Gastrocnemius medialis (tissue), 4 donors: ENCODE measurements around the gene SIK3. TPM values are rescaled to one million over a fixed set of nuclear protein-coding genes. Genes with fewer than 3 reads are reported as not detected.

Source experiments
- ATAC-seq, 2 donors: fragments of 150-250 bp; one replicate each; pipeline ENCODE4 v1.9.1; 2016
- DNase-seq, 2 donors: peaks; one replicate each; pipeline ENCODE4 v3.0.0-alpha.2; 2019
- H3K27ac ChIP-seq, 4 donors: fragments of 200-600 bp; sonication (generic); 1 replicate in 1 of 4; 2 replicates in 3 of 4; pipeline ENCODE4 v1.5.1; 2016 to 2018; ENCODE audit warnings: mild to moderate bottlenecking in 2 of 4, moderate library complexity in 1 of 4
- H3K27me3 ChIP-seq, 3 donors: fragments of 200-600 bp; sonication (generic) in 2 of 3; 1 replicate in 1 of 3; 2 replicates in 2 of 3; pipeline versions ENCODE4 v1.5.1 to v1.6.0; 2016 to 2019; ENCODE audit warnings: mild to moderate bottlenecking in 1 of 3, moderate library complexity in 1 of 3
- H3K36me3 ChIP-seq, 2 donors: fragments of 200-600 bp; sonication (generic) in 1 of 2; one replicate each; pipeline ENCODE4 v1.5.1; 2017 to 2018
- H3K4me1 ChIP-seq, 2 donors: fragments of 200-600 bp; sonication (generic) in 1 of 2; one replicate each; pipeline ENCODE4 v1.5.1; 2016 to 2017; ENCODE audit warnings: mild to moderate bottlenecking in 2 of 2
- H3K4me3 ChIP-seq, 4 donors: fragments of 200-600 bp; sonication (generic) in 3 of 4; 1 replicate in 1 of 4; 2 replicates in 3 of 4; pipeline ENCODE4 v1.5.1; 2016 to 2019; ENCODE audit warnings: mild to moderate bottlenecking in 2 of 4
- H3K9me3 ChIP-seq, 3 donors: fragments of 200-600 bp; sonication (generic) in 2 of 3; 1 replicate in 1 of 3; 2 replicates in 2 of 3; pipeline ENCODE4 v1.5.1; 2016 to 2019
- CTCF ChIP-seq, 5 experiments: fragments of 450-650 bp in 3 of 5; fragments of 200-600 bp in 2 of 5; sonication (generic) in 2 of 5; IDR thresholded peaks in 4 of 5; conservative IDR thresholded peaks in 1 of 5; 1 replicate in 4 of 5; 2 replicates in 1 of 5; pipeline ENCODE4 v1.5.1; 2016 to 2019; ENCODE audit warnings: antibody characterized with exemption in 5 of 5, mild to moderate bottlenecking in 3 of 5, moderate library complexity in 3 of 5
- POLR2A ChIP-seq, 2 donors: fragments of 450-650 bp; IDR thresholded peaks; one replicate each; pipeline ENCODE4 v1.6.1; 2017; ENCODE audit warnings: antibody characterized with exemption in 2 of 2, mild to moderate bottlenecking in 2 of 2, moderate library complexity in 2 of 2
- in situ Hi-C, 4 donors: fragments of 200-750 bp; cut with MboI; loops; one replicate each; pipeline versions ENCODE4 v1.15.0 to v1.8.0; 2017; ENCODE audit warnings: low sequenced_read_pairs in 4 of 4
- intact Hi-C: fragments of 100-400 bp; cut with DNase I; formaldehyde crosslinking; loops from one replicate; pipeline ENCODE4 v1.15.1; 2023; ENCODE audit warnings: low total_unique reads
- total RNA-seq, 4 donors: library from RNA; depleted of rRNA; stranded (reverse); fragments of >200 nt; gene quantifications; one replicate each; pipeline versions ENCODE4 v1.1.0 to v1.2.3, GENCODE V29; 2016

Gene SIK3
- total RNA-seq, 4 donors from 2014 or later: 34.4 to 42.4 (median 37.2) TPM

- ATAC-seq (no peak), DNase-seq (no peak)
- intact Hi-C loops: loop anchor here (1.0 kb wide), 1 partner anchor 38 kb away; no protein-coding TSS in a partner anchor
- no peaks in the 10 kb centered on the region for H3K36me3 ChIP-seq
- H3K4me3 ChIP-seq: no peak overlapping the region
- H3K4me1 ChIP-seq: peaks cover 10 to 14% of the 10 kb centered on the region in 2 donors
- in situ Hi-C loops: no loop called here
- no peak overlapping the region for H3K27ac ChIP-seq
- no peaks in the 10 kb centered on the region for H3K27me3 ChIP-seq
- TF ChIP-seq POLR2A (IDR thresholded peaks at IDR 0.05): no peak
- no peak for TF ChIP-seq CTCF (IDR thresholded peaks at IDR 0.05 in 4 of 5, conservative IDR thresholded peaks at IDR 0.05 in 1 of 5)
- no peaks in the 10 kb centered on the region for H3K9me3 ChIP-seq
These were observed 265.6 kb downstream of the SIK3 start for GRCh38 chr11:116832350-116833290.

- Histone ChIP-seq H3K9me3 (no peaks in the 10 kb centered on the region), H3K36me3 (no peaks in the 10 kb centered on the region), H3K4me1 (peaks cover 10 to 14% of the 10 kb centered on the region in 2 donors), H3K4me3 (no peak overlapping the region), H3K27me3 (no peaks in the 10 kb centered on the region), H3K27ac (no peak overlapping the region)
- in situ Hi-C loops: no loop called here
- DNase-seq (no peak), ATAC-seq (no peak)
- TF ChIP-seq POLR2A (IDR thresholded peaks at IDR 0.05): no peak
- TF ChIP-seq CTCF (IDR thresholded peaks at IDR 0.05 in 4 of 5, conservative IDR thresholded peaks at IDR 0.05 in 1 of 5): no peak
- intact Hi-C loops: loop anchor here (1.0 kb wide), 1 partner anchor 38 kb away; no protein-coding TSS in a partner anchor
These were observed 266.4 kb downstream of the SIK3 start for GRCh38 chr11:116831790-116832349.

- ATAC-seq (no peak), DNase-seq (no peak)
- Histone ChIP-seq H3K36me3 (no peaks in the 10 kb centered on the region), H3K9me3 (no peaks in the 10 kb centered on the region), H3K27me3 (no peaks in the 10 kb centered on the region), H3K4me3 (no peak overlapping the region), H3K4me1 (peaks cover 2 to 5% of the 10 kb centered on the region in 2 donors), H3K27ac (no peak overlapping the region)
- intact Hi-C loops: no loop called here
- in situ Hi-C loops: no loop called here
- no peak for TF ChIP-seq CTCF (IDR thresholded peaks at IDR 0.05 in 4 of 5, conservative IDR thresholded peaks at IDR 0.05 in 1 of 5)
- no peak for TF ChIP-seq POLR2A (IDR thresholded peaks at IDR 0.05)
These were observed 267.9 kb downstream of the SIK3 start for GRCh38 chr11:116830184-116830912.

- Histone ChIP-seq H3K36me3 (no peaks in the 10 kb centered on the region), H3K9me3 (no peaks in the 10 kb centered on the region), H3K4me1 (no peaks in the 10 kb centered on the region), H3K27ac (no peak within 1 kb of the TSS), H3K4me3 (no peak within 1 kb of the TSS), H3K27me3 (no peaks in the 10 kb centered on the region)
- ATAC-seq (no peak), DNase-seq (no peak)
- intact Hi-C loops: no loop called here
- in situ Hi-C loops: no loop called here
- no peak for TF ChIP-seq POLR2A (IDR thresholded peaks at IDR 0.05)
- TF ChIP-seq CTCF (IDR thresholded peaks at IDR 0.05 in 4 of 5, conservative IDR thresholded peaks at IDR 0.05 in 1 of 5): no peak
These were observed 268.6 kb downstream of the SIK3 start, which contains the start of gene APOC3 for GRCh38 chr11:116829525-116830183. TSS of gene APOC3 (plus strand) at chr11:116829907. CDS start at chr11:116830583, 676 bp downstream.
